WI38 (cell line): ENCODE data around the gene NEDD4L.

Experiments
- H3K4me3 ChIP-seq: 2 replicates; pipeline ENCODE4 v1.5.1; 2011; ENCODE audit warnings: low read depth, mild to moderate bottlenecking, control low read depth, low read length
- CTCF ChIP-seq: IDR thresholded peaks from 2 replicates; pipeline ENCODE4 v1.5.1; 2012; ENCODE audit warnings: low read depth, mild to moderate bottlenecking, control low read depth, low read length

Gene NEDD4L

GRCh38 chr18:58323866-58324762 is 280.1 kb downstream of the NEDD4L start:
- no peak for TF ChIP-seq CTCF
- H3K4me3 ChIP-seq: no peak overlapping the region

- no peak for TF ChIP-seq CTCF
- H3K4me3 ChIP-seq: no peak overlapping the region
These were observed 280.9 kb downstream of the NEDD4L start for GRCh38 chr18:58324824-58325480.

- TF ChIP-seq CTCF: no peak
These were observed 281.5 kb downstream of the NEDD4L start for GRCh38 chr18:58325494-58325893.

GRCh38 chr18:58334061-58334460 is 290.0 kb downstream of the NEDD4L start:
- no peak overlapping the region for H3K4me3 ChIP-seq
- no peak for TF ChIP-seq CTCF

More at GRCh38 chr18:58325494-58325893, 281.5 kb downstream of the NEDD4L start:
- H3K4me3 ChIP-seq: no peak overlapping the region

GRCh38 chr18:58335223-58335622 is 291.2 kb downstream of the NEDD4L start:
- no peak for TF ChIP-seq CTCF
- no peak overlapping the region for H3K4me3 ChIP-seq

GRCh38 chr18:58335821-58336220 is 291.8 kb downstream of the NEDD4L start:
- 0 out of 2 replicates have a peak, but pooled peaks have one; percentile 20 for TF ChIP-seq CTCF
- H3K4me3 ChIP-seq: no peak overlapping the region

- TF ChIP-seq CTCF: no peak
- no peak overlapping the region for H3K4me3 ChIP-seq
These were observed 292.6 kb downstream of the NEDD4L start for GRCh38 chr18:58336605-58337004.
